Suppressor macrophage (primary cell): ENCODE measurements around the gene CAT.
A peak's percentile ranks its signal among the peaks of the same experiment; 100 is the strongest.
"Not testable (repeated sequence)": the region's sequence is repeated elsewhere in the genome, so short reads cannot be mapped to it uniquely, and the experiment has no call there.

ENCODE experiments used
- DNase-seq, 4 experiments: peaks; one replicate each; pipeline ENCODE4 v3.0.0-alpha.2; 2020 to 2022
- total RNA-seq, 17 experiments: gene quantifications; one replicate each; lab custom pipeline; 2026; ENCODE audit warnings: mixed read lengths in 6 of 17, inconsistent platforms in 3 of 17; lab: John Stamatoyannopoulos, UW

Gene CAT
- 78.8 to 226 (median 130) reads per million in 17 experiments for total RNA-seq

GRCh38 chr11:34438529-34439507 lies at the start of gene CAT:
Gene CAT, plus strand, starts transcription at chr11:34438934. Its CDS starts 80 bp downstream, at chr11:34439014.
- DNase-seq, result peak; percentile 97 to 99 (median 98)

- no peak for DNase-seq
Measured at GRCh38 chr11:34394771-34395300, 43.9 kb upstream of the CAT start.

- DNase-seq, result peak in 1 of 4 experiments; percentile 21
Measured at GRCh38 chr11:34395916-34396550, 42.7 kb upstream of the CAT start.

GRCh38 chr11:34397120-34397519 lies 41.6 kb upstream of the CAT start:
- DNase-seq, result no peak

- DNase-seq, result no peak
Measured at GRCh38 chr11:34397811-34398210, 40.9 kb upstream of the CAT start.

GRCh38 chr11:34403431-34403830 lies 35.3 kb upstream of the CAT start:
- DNase-seq, result no peak

GRCh38 chr11:34404280-34404679 lies 34.5 kb upstream of the CAT start:
- DNase-seq, result no peak

- DNase-seq, result peak; percentile 66 to 89 (median 76)
Measured at GRCh38 chr11:34405079-34405858, 33.5 kb upstream of the CAT start.

GRCh38 chr11:34406413-34406812 lies 32.3 kb upstream of the CAT start:
- no peak for DNase-seq

GRCh38 chr11:34407121-34407813 lies 31.5 kb upstream of the CAT start:
- no peak for DNase-seq

- DNase-seq, result no peak
Measured at GRCh38 chr11:34408580-34409172, 30.1 kb upstream of the CAT start.

DNA sequence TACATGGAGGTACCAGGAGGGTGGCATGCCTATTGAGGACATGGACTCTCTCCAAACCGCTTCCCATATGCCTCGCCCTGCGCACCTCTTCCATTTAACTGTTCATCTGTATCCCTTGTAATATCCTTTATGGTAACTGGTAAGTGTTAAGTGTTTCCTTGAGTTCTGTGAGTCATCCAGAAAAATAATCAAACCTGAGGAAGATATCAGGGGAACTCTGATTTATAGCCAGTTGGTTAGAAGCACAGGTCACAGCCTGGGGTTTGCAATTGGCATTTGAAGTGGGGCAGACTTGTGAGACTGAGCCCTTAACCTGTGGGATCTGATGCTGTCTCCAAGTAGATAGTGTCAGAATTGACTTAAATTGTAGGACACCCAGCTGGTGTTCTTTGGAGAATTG lies 27.6 kb upstream of the CAT start:
- no peak for DNase-seq

- peak in 2 of 4 experiments; percentile 33 to 46 for DNase-seq
Measured at GRCh38 chr11:34411791-34412190, 26.9 kb upstream of the CAT start.

DNA sequence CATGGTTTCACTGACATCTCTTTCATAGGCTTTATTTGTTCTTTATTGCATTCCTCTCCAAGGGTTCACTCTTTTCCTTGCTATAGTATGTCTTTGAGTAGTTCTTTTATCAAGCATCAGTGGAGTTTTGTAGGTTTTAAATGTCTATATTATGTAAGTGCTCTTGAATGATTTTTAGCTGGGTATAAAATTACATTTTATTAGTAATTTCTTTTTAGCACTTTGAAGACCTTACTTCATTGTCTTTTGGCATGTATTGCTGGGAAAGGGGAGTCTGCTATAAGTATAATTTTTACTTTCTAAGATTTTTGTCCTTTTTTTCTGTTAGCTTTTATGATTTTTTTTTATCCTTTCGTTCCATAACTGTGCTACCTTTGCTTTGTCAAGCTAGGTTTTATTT lies 25.5 kb upstream of the CAT start:
- no peak for DNase-seq

DNA sequence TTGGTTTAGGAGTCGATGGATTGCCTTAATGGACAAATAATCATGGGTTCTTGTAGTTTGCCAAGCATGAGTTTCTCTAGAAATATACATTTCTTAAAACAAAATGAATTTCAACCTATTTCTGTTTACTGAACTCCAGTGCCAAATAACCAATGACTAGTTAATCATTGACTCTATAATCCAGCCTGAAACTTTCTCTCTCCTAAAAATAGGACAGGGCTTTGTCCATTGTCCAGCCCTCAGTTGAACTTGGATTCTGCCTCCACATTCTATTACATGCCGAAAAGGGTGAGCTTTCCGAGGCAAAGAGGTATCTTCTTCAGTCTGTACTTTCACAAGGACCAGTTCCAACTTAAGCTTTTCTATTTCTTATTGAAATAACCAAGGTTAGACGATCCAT lies 23.2 kb upstream of the CAT start:
- DNase-seq, result no peak

GRCh38 chr11:34416088-34416487 lies 22.6 kb upstream of the CAT start:
- DNase-seq, result no peak

GRCh38 chr11:34416766-34417165 lies 22.0 kb upstream of the CAT start:
- DNase-seq, result peak in 2 of 4 experiments; percentile 39 to 57

GRCh38 chr11:34417202-34417601 lies 21.5 kb upstream of the CAT start:
- no peak for DNase-seq

DNA sequence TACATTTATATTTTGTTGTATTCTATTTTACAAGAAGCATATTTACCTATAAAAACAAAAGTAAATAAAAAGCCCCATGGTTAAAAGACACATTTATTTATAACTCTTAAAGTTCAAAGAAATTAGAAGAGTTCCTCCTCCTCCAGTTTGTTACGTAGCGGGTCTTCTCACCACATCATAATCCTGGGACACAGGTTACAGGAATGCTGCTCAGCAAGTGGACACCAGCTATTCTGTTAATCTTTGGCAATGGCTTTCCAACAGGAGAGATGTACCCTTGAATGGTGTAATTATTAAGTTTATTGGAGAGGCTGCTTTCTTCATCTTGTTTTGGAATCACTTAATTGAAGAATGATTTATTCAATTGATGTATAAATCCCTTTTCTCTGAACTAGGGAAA lies 19.6 kb upstream of the CAT start:
- DNase-seq, result no peak

DNA sequence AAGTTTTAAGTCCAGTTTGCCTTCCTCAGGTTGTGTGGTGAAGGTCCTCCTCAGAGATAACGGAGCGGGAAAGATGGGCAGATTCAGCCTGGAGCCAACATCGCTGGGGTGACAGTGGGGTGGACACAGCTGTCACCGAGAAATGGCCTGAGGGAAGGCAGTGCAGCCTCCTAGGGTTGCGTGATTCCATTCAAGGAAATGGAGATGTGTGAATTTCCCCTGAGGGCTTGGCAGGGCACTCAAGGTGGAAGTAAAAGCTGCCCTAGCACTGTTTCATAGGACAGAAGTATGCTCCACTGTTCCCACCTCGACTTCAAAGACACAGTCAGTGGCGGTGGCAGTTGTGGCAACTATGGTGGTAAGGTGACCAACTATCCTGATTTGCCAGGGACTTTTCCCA lies 15.4 kb upstream of the CAT start:
- DNase-seq, result peak in 1 of 4 experiments; percentile 24

DNA sequence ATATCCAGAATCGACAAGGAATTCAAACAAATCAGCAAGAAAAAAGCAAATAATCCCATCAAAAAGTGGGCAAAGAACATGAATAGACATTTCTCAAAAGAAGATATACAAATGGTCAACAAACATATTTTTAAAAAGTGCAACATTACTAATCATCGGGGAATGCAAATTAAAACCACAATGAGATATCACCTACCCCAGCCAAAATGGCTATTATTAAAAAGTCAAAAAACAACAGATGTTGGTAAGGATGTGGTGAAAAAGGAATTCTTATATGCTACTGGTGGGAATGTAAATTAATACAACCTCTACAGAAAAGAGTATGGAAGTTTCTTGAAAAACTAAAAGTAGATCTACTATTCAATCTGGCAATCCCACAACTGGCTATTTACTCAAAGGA lies 13.9 kb upstream of the CAT start:
- not testable (repeated sequence) for DNase-seq

DNA sequence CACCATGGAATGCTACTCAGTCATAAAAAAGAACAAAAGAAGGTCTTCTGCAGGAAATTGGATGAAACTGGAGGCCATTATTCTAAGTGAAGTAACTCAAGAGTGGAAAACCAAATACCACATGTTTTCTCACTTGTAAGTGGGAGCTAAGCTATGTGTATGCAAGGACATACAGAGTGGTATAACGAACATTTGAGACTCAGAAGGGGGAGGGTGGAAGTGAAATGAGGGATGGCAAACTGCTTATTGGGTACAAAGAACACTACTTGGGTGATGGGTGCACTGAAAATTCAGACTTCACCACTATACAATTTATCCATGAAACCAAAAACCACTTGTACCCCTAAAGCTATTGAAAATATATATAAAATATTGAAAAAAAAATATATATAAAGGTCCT lies 13.4 kb upstream of the CAT start:
- DNase-seq, result no peak
